ENCODE data around the gene KCTD11.
"Not testable (repeated sequence)": the region's sequence is repeated elsewhere in the genome, so short reads cannot be mapped to it uniquely, and the experiment has no call there.

KCTD11 gene

GRCh38 chr17:7347630-7348477 lies 4.1 kb upstream of the KCTD11 start:
- H3K9ac ChIP-seq (ENCODE audit: low read depth, low read length) = no peak overlapping the region

GRCh38 chr17:7348478-7349242 lies 3.3 kb upstream of the KCTD11 start:
- Histone ChIP-seq H3K9ac (ENCODE audit: low read depth, low read length) (no peak overlapping the region), H3K4me1 (ENCODE audit: insufficient read depth, low read length) (peaks cover 3% of the 10 kb centered on the region; the same call in 1 of the 2 replicates), H3K36me3 (ENCODE audit: insufficient read depth, low read length) (no peaks in the 10 kb centered on the region), H3K9me3 (ENCODE audit: control insufficient read depth, insufficient read depth, low read length) (no peaks in the 10 kb centered on the region)

More at GRCh38 chr17:7347630-7348477, 4.1 kb upstream of the KCTD11 start:
- peaks cover 3% of the 10 kb centered on the region; the same call in 1 of the 2 replicates for H3K4me1 ChIP-seq (ENCODE audit: insufficient read depth, low read length)
- no peaks in the 10 kb centered on the region for H3K9me3 ChIP-seq (ENCODE audit: control insufficient read depth, insufficient read depth, low read length)
- H3K36me3 ChIP-seq (ENCODE audit: insufficient read depth, low read length) = no peaks in the 10 kb centered on the region

DNA sequence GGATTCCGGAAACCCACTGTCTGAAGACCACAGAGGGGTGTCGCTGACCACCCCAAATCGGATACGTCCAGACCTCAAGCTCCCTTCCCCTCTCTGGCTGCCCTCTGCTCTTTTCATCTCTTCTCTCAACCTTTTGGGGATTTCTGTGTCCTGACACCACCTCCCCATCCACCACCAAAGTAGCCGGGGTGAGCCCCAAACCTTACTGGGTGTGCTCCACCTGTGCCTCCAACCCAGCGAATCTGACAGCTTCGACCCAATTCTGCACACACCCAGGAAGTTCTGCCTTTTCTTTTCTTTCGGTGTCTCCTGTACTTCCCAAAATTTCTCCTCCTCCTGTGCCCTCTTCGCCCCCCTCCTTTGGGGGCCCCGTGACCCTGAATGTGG lies 534 bp downstream of the KCTD11 start:
- H3K36me3 ChIP-seq (ENCODE audit: insufficient read depth, low read length) = no peaks in the 10 kb centered on the region
- H3K9me3 ChIP-seq (ENCODE audit: control insufficient read depth, insufficient read depth, low read length) = no peaks in the 10 kb centered on the region
- H3K9ac ChIP-seq (ENCODE audit: low read depth, low read length) = peak overlapping the region; percentile 86
- peaks cover 3% of the 10 kb centered on the region; the same call in 1 of the 2 replicates for H3K4me1 ChIP-seq (ENCODE audit: insufficient read depth, low read length)

DNA sequence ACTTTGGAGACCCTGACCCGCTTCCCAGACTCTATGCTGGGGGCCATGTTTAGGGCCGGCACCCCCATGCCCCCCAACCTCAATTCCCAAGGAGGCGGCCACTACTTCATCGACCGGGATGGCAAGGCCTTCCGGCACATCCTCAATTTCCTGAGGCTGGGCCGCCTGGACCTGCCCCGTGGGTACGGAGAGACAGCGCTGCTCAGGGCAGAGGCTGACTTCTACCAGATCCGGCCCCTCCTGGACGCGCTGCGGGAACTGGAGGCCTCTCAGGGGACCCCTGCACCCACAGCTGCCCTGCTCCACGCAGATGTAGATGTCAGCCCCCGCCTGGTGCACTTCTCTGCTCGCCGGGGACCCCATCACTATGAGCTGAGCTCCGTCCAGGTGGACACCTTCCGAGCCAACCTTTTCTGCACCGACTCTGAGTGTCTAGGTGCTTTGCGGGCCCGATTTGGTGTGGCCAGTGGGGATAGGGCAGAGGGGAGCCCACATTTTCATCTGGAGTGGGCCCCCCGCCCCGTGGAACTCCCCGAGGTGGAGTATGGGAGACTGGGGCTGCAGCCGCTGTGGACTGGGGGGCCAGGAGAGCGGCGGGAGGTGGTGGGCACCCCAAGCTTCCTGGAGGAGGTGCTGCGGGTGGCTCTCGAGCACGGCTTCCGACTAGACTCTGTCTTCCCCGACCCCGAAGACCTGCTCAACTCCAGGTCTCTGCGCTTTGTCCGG lies 1.1 kb downstream of the KCTD11 start:
- H3K9ac ChIP-seq (ENCODE audit: low read depth, low read length) = no peak overlapping the region
- H3K9me3 ChIP-seq (ENCODE audit: control insufficient read depth, insufficient read depth, low read length) = no peaks in the 10 kb centered on the region
- peaks cover 3% of the 10 kb centered on the region; the same call in 1 of the 2 replicates for H3K4me1 ChIP-seq (ENCODE audit: insufficient read depth, low read length)
- no peaks in the 10 kb centered on the region for H3K36me3 ChIP-seq (ENCODE audit: insufficient read depth, low read length)

DNA sequence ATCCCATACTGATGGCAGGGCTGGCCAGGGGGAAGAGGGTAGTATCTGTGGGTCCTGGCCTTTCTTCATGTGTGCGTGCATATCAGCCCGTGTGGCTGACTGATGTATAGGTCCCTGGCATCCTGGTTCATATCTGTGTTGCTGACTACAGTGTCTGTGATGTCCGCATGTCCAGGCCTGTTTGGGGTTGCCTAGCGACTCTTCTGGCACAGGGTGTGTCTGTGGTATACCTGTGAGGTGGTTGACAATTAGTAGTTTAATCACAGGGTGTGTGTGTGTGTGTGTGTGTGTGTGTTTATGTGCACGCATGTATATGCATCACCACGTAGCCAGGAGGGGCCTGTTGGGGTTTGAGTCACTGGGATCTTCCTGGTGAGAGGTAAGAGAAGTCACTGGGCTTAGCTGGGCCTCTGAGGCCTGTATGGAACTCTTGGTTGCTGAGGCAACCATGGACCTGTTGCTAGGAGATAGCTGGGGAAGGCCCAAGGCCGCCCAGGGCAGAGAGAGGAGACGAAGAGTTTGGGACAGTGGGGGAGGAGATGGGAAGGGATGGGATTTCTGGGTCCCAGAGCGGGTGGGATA lies 2.4 kb downstream of the KCTD11 start:
- H3K9me3 ChIP-seq (ENCODE audit: control insufficient read depth, insufficient read depth, low read length) = no peaks in the 10 kb centered on the region
- peaks cover 3% of the 10 kb centered on the region; the same call in 1 of the 2 replicates for H3K4me1 ChIP-seq (ENCODE audit: insufficient read depth, low read length)
- no peaks in the 10 kb centered on the region for H3K36me3 ChIP-seq (ENCODE audit: insufficient read depth, low read length)
- no peak overlapping the region for H3K9ac ChIP-seq (ENCODE audit: low read depth, low read length)

DNA sequence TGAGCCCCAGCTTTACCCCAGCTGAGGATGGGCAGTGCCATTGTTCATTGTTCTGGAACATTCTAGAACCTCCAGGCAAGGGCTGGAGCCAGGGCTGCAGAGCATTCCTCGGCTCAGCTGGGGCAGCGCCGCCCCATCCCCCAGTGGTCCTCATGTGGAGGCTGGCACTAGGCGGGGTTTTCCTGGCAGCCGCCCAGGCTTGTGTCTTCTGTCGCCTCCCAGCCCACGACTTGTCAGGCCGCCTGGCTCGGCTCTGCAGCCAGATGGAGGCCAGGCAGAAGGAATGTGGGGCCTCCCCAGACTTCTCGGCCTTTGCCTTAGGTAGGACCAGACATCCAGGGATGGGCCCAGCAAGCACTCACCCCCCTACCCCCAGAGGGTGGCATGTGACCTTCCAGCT lies 3.1 kb downstream of the KCTD11 start, which contains the start of gene TMEM95:
TSS of gene TMEM95 (plus strand) at position 104 of the 400 bp plus-strand sequence. CDS start at position 153, 49 bp downstream.
- Histone ChIP-seq H3K4me1 (ENCODE audit: insufficient read depth, low read length) (no peaks in the 10 kb centered on the region; the same call in 1 of the 2 replicates), H3K9ac (ENCODE audit: low read depth, low read length) (no peak within 1 kb of the TSS), H3K36me3 (ENCODE audit: insufficient read depth, low read length) (no peaks in the 10 kb centered on the region)

GRCh38 chr17:7355573-7355972 lies 3.6 kb downstream of the KCTD11 start:
- Histone ChIP-seq H3K36me3 (ENCODE audit: insufficient read depth, low read length) (no peaks in the 10 kb centered on the region), H3K9ac (ENCODE audit: low read depth, low read length) (no peak overlapping the region), H3K4me1 (ENCODE audit: insufficient read depth, low read length) (no peaks in the 10 kb centered on the region; the same call in 1 of the 2 replicates), H3K9me3 (ENCODE audit: control insufficient read depth, insufficient read depth, low read length) (no peaks in the 10 kb centered on the region)

More for the DNA sequence above, 3.1 kb downstream of the KCTD11 start, which contains the start of gene TMEM95:
- H3K9me3 ChIP-seq (ENCODE audit: control insufficient read depth, insufficient read depth, low read length) = no peaks in the 10 kb centered on the region

- Histone ChIP-seq H3K36me3 (ENCODE audit: insufficient read depth, low read length) (no peaks in the 10 kb centered on the region), H3K9me3 (ENCODE audit: control insufficient read depth, insufficient read depth, low read length) (no peaks in the 10 kb centered on the region), H3K9ac (ENCODE audit: low read depth, low read length) (peak overlapping the region; percentile 7; the same call in 1 of the 2 replicates), H3K4me1 (ENCODE audit: insufficient read depth, low read length) (no peaks in the 10 kb centered on the region; the same call in 1 of the 2 replicates)
Measured at GRCh38 chr17:7356072-7356549, 4.1 kb downstream of the KCTD11 start.

- no peak overlapping the region for H3K9ac ChIP-seq (ENCODE audit: low read depth, low read length)
- H3K9me3 ChIP-seq (ENCODE audit: control insufficient read depth, insufficient read depth, low read length) = no peaks in the 10 kb centered on the region
- H3K36me3 ChIP-seq (ENCODE audit: insufficient read depth, low read length) = no peaks in the 10 kb centered on the region
- no peaks in the 10 kb centered on the region; the same call in 1 of the 2 replicates for H3K4me1 ChIP-seq (ENCODE audit: insufficient read depth, low read length)
Measured at GRCh38 chr17:7356756-7357155, 4.8 kb downstream of the KCTD11 start.

- H3K4me1 ChIP-seq (ENCODE audit: insufficient read depth, low read length) = no peaks in the 10 kb centered on the region; the same call in 1 of the 2 replicates
- no peaks in the 10 kb centered on the region for H3K36me3 ChIP-seq (ENCODE audit: insufficient read depth, low read length)
- no peak overlapping the region for H3K9ac ChIP-seq (ENCODE audit: low read depth, low read length)
- no peaks in the 10 kb centered on the region for H3K9me3 ChIP-seq (ENCODE audit: control insufficient read depth, insufficient read depth, low read length)
Measured at GRCh38 chr17:7357381-7357780, 5.4 kb downstream of the KCTD11 start.

GRCh38 chr17:7361906-7362305 lies 9.9 kb downstream of the KCTD11 start:
- Histone ChIP-seq H3K36me3 (ENCODE audit: insufficient read depth, low read length) (no peaks in the 10 kb centered on the region), H3K4me1 (ENCODE audit: insufficient read depth, low read length) (no peaks in the 10 kb centered on the region; the same call in 1 of the 2 replicates), H3K9ac (ENCODE audit: low read depth, low read length) (no peak overlapping the region), H3K9me3 (ENCODE audit: control insufficient read depth, insufficient read depth, low read length) (no peaks in the 10 kb centered on the region)

- H3K36me3 ChIP-seq (ENCODE audit: insufficient read depth, low read length) = no peaks in the 10 kb centered on the region
- H3K9ac ChIP-seq (ENCODE audit: low read depth, low read length) = no peak overlapping the region
- H3K9me3 ChIP-seq (ENCODE audit: control insufficient read depth, insufficient read depth, low read length) = no peaks in the 10 kb centered on the region
- H3K4me1 ChIP-seq (ENCODE audit: insufficient read depth, low read length) = peaks cover 5% of the 10 kb centered on the region
Measured at GRCh38 chr17:7363311-7363710, 11.3 kb downstream of the KCTD11 start.

- not testable (repeated sequence) for H3K9me3 ChIP-seq (ENCODE audit: control insufficient read depth, insufficient read depth, low read length); H3K4me1 ChIP-seq (ENCODE audit: insufficient read depth, low read length); H3K9ac ChIP-seq (ENCODE audit: low read depth, low read length); H3K36me3 ChIP-seq (ENCODE audit: insufficient read depth, low read length)
Measured at GRCh38 chr17:7365963-7366362, 14.0 kb downstream of the KCTD11 start.

Measured in ES-I3 (cell line).